ACHN (cell line): ENCODE results near the gene FAR2.

Experiments
- DNase-seq: peaks from one replicate; pipeline ENCODE4 v3.0.0-alpha.2; 2015
- in situ Hi-C: cut with HindIII; loops from 2 replicates; pipeline ENCODE4 v1.10.0; 2017; ENCODE audit warnings: low sequenced_read_pairs, low pct_ligation_motif_present, low pct_unique_long_range_greater_than_20kb

Gene FAR2

GRCh38 chr12:29187756-29188155 is 38.7 kb downstream of the FAR2 start:
- no peak for DNase-seq
- in situ Hi-C loops, result no loop called here

GRCh38 chr12:29191267-29191850 is 42.3 kb downstream of the FAR2 start:
- in situ Hi-C loops, result no loop called here

GRCh38 chr12:29198901-29199300 is 49.8 kb downstream of the FAR2 start:
- no peak for DNase-seq
- in situ Hi-C loops, result no loop called here

More at GRCh38 chr12:29191267-29191850, 42.3 kb downstream of the FAR2 start:
- DNase-seq, result no peak

- DNase-seq, result no peak
- in situ Hi-C loops, result no loop called here
Observed at GRCh38 chr12:29200586-29200985, 51.5 kb downstream of the FAR2 start.

- no peak for DNase-seq
- in situ Hi-C loops, result no loop called here
Observed at GRCh38 chr12:29201296-29201695, 52.2 kb downstream of the FAR2 start.

- in situ Hi-C loops, result no loop called here
- no peak for DNase-seq
Observed at GRCh38 chr12:29201746-29202145, 52.7 kb downstream of the FAR2 start.

- DNase-seq, result no peak
Observed at GRCh38 chr12:29204521-29204920, 55.4 kb downstream of the FAR2 start.

GRCh38 chr12:29207120-29207519 is 58.0 kb downstream of the FAR2 start:
- in situ Hi-C loops, result no loop called here
- DNase-seq, result no peak

More at GRCh38 chr12:29204521-29204920, 55.4 kb downstream of the FAR2 start:
- in situ Hi-C loops, result no loop called here

- in situ Hi-C loops, result no loop called here
Observed at GRCh38 chr12:29208060-29208459, 59.0 kb downstream of the FAR2 start.

GRCh38 chr12:29208936-29209701 is 60.0 kb downstream of the FAR2 start:
- in situ Hi-C loops, result no loop called here
- DNase-seq, result no peak

More at GRCh38 chr12:29208060-29208459, 59.0 kb downstream of the FAR2 start:
- no peak for DNase-seq

- in situ Hi-C loops, result no loop called here
- DNase-seq, result no peak
Observed at GRCh38 chr12:29211696-29212095, 62.6 kb downstream of the FAR2 start.

- in situ Hi-C loops, result no loop called here
- DNase-seq, result no peak
Observed at GRCh38 chr12:29212682-29213403, 63.8 kb downstream of the FAR2 start.

- no peak for DNase-seq
- in situ Hi-C loops, result no loop called here
Observed at GRCh38 chr12:29216266-29216665, 67.2 kb downstream of the FAR2 start.

GRCh38 chr12:29216797-29217575 is 67.9 kb downstream of the FAR2 start:
- in situ Hi-C loops, result no loop called here
- DNase-seq, result no peak

GRCh38 chr12:29220632-29221336 is 71.7 kb downstream of the FAR2 start:
- in situ Hi-C loops, result no loop called here
- no peak for DNase-seq

GRCh38 chr12:29222200-29222599 is 73.1 kb downstream of the FAR2 start:
- no peak for DNase-seq
- in situ Hi-C loops, result no loop called here

- in situ Hi-C loops, result no loop called here
- no peak for DNase-seq
Observed at GRCh38 chr12:29223426-29223825, 74.3 kb downstream of the FAR2 start.

- no peak for DNase-seq
- in situ Hi-C loops, result no loop called here
Observed at GRCh38 chr12:29223956-29224543, 75.0 kb downstream of the FAR2 start.
